Muscle of leg (tissue), 11 donors: ENCODE results near the gene FKBP9. TPM values are rescaled to one million over a fixed set of nuclear protein-coding genes. Genes with fewer than 3 reads are reported as not detected.

Source experiments
- DNase-seq: peaks from one replicate; pipeline ENCODE4 v3.0.0; 2013
- H3K27ac ChIP-seq: one replicate; pipeline ENCODE4 v1.5.1; 2013; ENCODE audit warnings: mild to moderate bottlenecking, low read length, control low read depth
- H3K27me3 ChIP-seq: one replicate; pipeline ENCODE4 v1.6.1; 2013; ENCODE audit warnings: low read length; ENCODE audit not compliant: control insufficient read depth, insufficient read depth
- H3K36me3 ChIP-seq: one replicate; pipeline ENCODE4 v1.6.1; 2013; ENCODE audit warnings: low read length; ENCODE audit not compliant: control insufficient read depth, insufficient read depth
- H3K4me1 ChIP-seq: one replicate; pipeline ENCODE4 v1.6.1; 2013; ENCODE audit warnings: low read length; ENCODE audit not compliant: control insufficient read depth, insufficient read depth
- H3K4me3 ChIP-seq: one replicate; pipeline ENCODE4 v1.5.1; 2013; ENCODE audit warnings: low read length, control low read depth
- H3K9me3 ChIP-seq: replicated peaks from 2 replicates; pipeline ENCODE4 v1.6.1; 2013; ENCODE audit warnings: low read depth, low read length; ENCODE audit not compliant: control insufficient read depth
- WGBS: methylation state at CpG from one replicate; pipeline ENCODE4 v1.1.5; 2013; ENCODE audit warnings: missing lambda C conversion rate; ENCODE audit not compliant: insufficient coverage; 5-methylcytosine and 5-hydroxymethylcytosine counted together
- polyA plus RNA-seq, 8 donors: library from polyadenylated mRNA; unstranded; fragments of 120-200 nt; gene quantifications; one replicate each; pipeline versions ENCODE4 v1.2.1 to v1.2.3, GENCODE V29; 2013; ENCODE audit warnings: inconsistent platforms in 1 of 8, low replicate concordance in 1 of 8; ENCODE audit not compliant: insufficient read length in 8 of 8, insufficient read depth in 1 of 8
- total RNA-seq: library from RNA; stranded (reverse); fragments of 120-200 nt; gene quantifications from one replicate; pipeline ENCODE4 v1.2.4, GENCODE V29; 2013

The FKBP9 gene
- total and polyA plus RNA-seq, 9 donors, result 110 to 239 (median 153) TPM

DNA sequence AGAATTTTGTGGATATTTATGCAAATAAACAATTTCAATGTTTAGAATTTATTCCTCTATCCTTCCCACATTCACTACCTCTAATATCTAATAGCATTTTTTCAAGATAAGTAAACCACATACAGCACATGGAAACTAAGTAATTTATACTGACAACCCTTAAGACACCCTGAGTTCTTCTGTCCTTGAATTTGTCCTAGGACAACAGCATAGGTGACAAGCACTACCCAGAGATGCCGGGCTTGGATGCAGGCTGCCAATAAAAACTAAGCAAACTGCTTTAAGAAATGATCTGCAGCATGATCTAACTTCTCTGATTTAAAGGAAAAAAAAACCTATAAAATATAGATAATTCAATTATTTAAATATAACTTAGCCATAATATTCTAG lies 82.7 kb downstream of the FKBP9 start:
- Histone ChIP-seq H3K27ac (peak overlapping the region; percentile 10), H3K4me1 (peaks cover 2% of the 10 kb centered on the region), H3K27me3 (no peaks in the 10 kb centered on the region), H3K4me3 (peak overlapping the region; percentile 18), H3K36me3 (no peaks in the 10 kb centered on the region), H3K9me3 (no peaks in the 10 kb centered on the region)
- DNase-seq, result no peak
- no CpG with 5 or more reads among the region's 1 CpG for WGBS

DNA sequence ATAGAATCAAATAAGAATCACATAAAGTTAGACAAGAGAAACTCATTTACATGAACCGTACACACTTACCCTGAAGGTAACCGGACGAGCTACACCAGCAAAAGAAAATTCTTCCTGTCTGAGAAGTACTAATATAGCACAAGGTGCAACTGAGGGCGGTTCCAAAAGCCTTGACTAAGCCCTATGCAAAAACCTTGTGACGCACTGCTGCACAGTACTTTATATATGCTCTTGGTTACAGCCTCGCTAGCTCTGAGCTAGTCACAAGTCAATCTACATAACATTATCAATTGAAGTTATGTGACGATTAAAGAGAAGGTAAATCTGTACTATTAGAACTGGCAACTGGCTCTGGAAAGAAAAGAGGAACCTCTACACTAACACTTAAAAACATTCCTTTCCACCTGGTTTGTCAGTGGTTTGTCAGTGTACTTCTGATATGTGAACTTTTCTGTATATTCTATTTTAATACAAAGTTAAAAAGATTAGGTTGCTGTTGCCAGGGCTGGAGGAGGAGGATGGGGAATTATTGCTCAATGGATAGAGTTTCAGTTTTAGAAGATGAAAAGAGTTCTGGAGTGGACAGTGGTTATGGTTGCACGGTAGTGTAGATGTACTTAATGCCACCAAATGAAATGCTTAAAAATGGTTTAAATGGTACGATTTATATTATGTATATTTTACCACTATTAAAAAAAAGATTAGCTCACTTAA lies 83.7 kb downstream of the FKBP9 start:
- Histone ChIP-seq H3K27ac (no peak overlapping the region), H3K4me1 (peaks cover 2% of the 10 kb centered on the region), H3K36me3 (no peaks in the 10 kb centered on the region), H3K9me3 (no peaks in the 10 kb centered on the region), H3K27me3 (no peaks in the 10 kb centered on the region), H3K4me3 (no peak overlapping the region)
- DNase-seq, result no peak
- 77% methylated on average over 3 of the region's 9 CpGs for WGBS

GRCh38 chr7:33041631-33042428 lies 84.6 kb downstream of the FKBP9 start:
- WGBS, result 100% methylated on average over 1 of the region's 8 CpGs
- DNase-seq, result no peak

DNA sequence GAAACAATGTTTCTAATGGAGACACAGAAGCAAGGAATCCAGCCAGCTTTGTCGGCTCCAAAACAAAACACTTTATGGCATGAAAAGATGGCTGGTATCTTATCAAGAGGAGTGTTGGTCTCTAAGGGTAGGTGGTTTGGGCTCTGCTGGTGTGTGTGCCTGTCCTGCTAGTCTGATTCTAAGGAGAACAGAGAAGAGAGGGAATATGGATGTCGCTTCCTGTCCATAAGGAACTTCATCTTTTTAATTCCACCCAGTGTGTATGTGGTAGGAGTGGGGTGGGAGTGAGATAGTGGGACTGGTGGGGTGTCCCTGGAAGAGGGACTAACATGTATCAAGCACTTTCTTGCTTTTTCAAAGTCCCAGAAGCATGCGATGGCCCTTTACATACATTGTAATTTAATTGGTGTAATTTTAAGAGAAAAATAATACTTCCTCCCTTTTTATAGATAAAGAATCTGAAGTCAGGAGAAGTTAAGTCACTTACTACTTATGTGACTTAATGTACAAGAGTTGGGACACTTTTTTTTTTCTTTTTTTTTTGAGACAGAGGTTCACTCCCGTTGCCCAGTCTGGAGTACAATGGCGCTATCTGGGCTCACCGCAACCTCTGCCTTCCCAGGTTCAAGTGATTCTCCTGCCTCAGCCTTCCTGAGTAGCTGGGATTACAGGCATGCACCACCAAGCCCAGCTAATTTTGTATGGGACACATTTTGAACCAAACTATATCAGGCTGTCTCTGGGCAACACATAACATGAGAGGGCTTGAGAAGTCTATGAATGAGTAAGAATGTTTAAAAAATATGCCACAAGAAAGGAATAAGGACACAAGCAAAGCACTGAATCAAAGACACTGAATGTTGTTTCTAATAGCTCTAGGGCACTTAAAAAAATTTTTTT lies 86.5 kb downstream of the FKBP9 start:
- Histone ChIP-seq H3K36me3 (no peaks in the 10 kb centered on the region), H3K27ac (no peak overlapping the region), H3K9me3 (no peaks in the 10 kb centered on the region), H3K4me3 (no peak overlapping the region), H3K27me3 (no peaks in the 10 kb centered on the region), H3K4me1 (peaks cover 2% of the 10 kb centered on the region)
- DNase-seq, result no peak
- WGBS, result 90% methylated on average over 3 of the region's 6 CpGs

More at GRCh38 chr7:33041631-33042428, 84.6 kb downstream of the FKBP9 start:
- Histone ChIP-seq H3K4me3 (no peak overlapping the region), H3K27ac (no peak overlapping the region), H3K27me3 (no peaks in the 10 kb centered on the region), H3K9me3 (no peaks in the 10 kb centered on the region), H3K4me1 (peaks cover 2% of the 10 kb centered on the region), H3K36me3 (no peaks in the 10 kb centered on the region)

GRCh38 chr7:33044401-33044718 lies 87.1 kb downstream of the FKBP9 start:
- no CpG with 5 or more reads among the region's 3 CpGs for WGBS
- no peak overlapping the region for H3K4me3 ChIP-seq

GRCh38 chr7:33044986-33045385 lies 87.7 kb downstream of the FKBP9 start:
- H3K27me3 ChIP-seq, result no peaks in the 10 kb centered on the region
- H3K4me1 ChIP-seq, result peaks cover 2% of the 10 kb centered on the region
- no peaks in the 10 kb centered on the region for H3K36me3 ChIP-seq
- no peak for DNase-seq
- WGBS, result no CpG with 5 or more reads among the region's 2 CpGs
- no peak overlapping the region for H3K4me3 ChIP-seq
- no peaks in the 10 kb centered on the region for H3K9me3 ChIP-seq
- no peak overlapping the region for H3K27ac ChIP-seq

More at GRCh38 chr7:33044401-33044718, 87.1 kb downstream of the FKBP9 start:
- no peak for DNase-seq
- H3K27ac ChIP-seq, result no peak overlapping the region
- no peaks in the 10 kb centered on the region for H3K9me3 ChIP-seq
- no peaks in the 10 kb centered on the region for H3K36me3 ChIP-seq
- H3K27me3 ChIP-seq, result no peaks in the 10 kb centered on the region
- H3K4me1 ChIP-seq, result peaks cover 2% of the 10 kb centered on the region

- H3K4me1 ChIP-seq, result no peaks in the 10 kb centered on the region
- no peaks in the 10 kb centered on the region for H3K27me3 ChIP-seq
- no peak overlapping the region for H3K27ac ChIP-seq
- H3K4me3 ChIP-seq, result no peak overlapping the region
- no peak for DNase-seq
- H3K36me3 ChIP-seq, result no peaks in the 10 kb centered on the region
- WGBS, result no CpG with 5 or more reads among the region's 3 CpGs
- no peaks in the 10 kb centered on the region for H3K9me3 ChIP-seq
Observed at GRCh38 chr7:33048257-33048656, 91.0 kb downstream of the FKBP9 start.

DNA sequence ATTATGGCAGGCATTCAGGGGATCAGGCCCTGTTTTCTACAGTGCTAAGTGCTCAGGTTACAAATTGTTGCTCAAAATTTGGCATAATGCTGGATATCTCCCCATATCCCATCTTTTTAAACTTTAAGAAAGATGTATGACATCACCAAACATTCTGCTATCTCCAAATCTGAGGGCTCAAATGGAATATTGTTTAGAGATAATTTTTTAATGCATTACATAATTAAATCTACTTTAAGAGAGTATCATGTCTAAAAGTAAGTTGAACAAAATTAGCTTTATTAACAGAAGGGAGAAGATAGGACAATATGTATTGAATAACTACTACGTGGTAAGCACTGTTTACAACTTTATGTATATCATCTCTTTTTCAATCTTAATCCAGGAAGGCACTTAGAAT lies 91.5 kb downstream of the FKBP9 start:
- no peaks in the 10 kb centered on the region for H3K4me1 ChIP-seq
- H3K9me3 ChIP-seq, result no peaks in the 10 kb centered on the region
- no peak overlapping the region for H3K27ac ChIP-seq
- no peak overlapping the region for H3K4me3 ChIP-seq
- no peaks in the 10 kb centered on the region for H3K36me3 ChIP-seq
- H3K27me3 ChIP-seq, result no peaks in the 10 kb centered on the region
- no peak for DNase-seq
- WGBS, result no CpG with 5 or more reads among the region's 1 CpG

GRCh38 chr7:33050535-33051318 lies 93.5 kb downstream of the FKBP9 start:
- H3K4me1 ChIP-seq, result no peaks in the 10 kb centered on the region
- peak; percentile 68 for DNase-seq
- H3K27ac ChIP-seq, result peak overlapping the region; percentile 52
- WGBS, result 20% methylated on average over 1 of the region's 1 CpG
- H3K36me3 ChIP-seq, result no peaks in the 10 kb centered on the region
- H3K4me3 ChIP-seq, result no peak overlapping the region
- no peaks in the 10 kb centered on the region for H3K27me3 ChIP-seq
- no peaks in the 10 kb centered on the region for H3K9me3 ChIP-seq
